ENCODE measurements around the gene CDC27. TPM values are rescaled to one million over a fixed set of nuclear protein-coding genes. Genes with fewer than 3 reads are reported as not detected.

Gene CDC27
- total and polyA plus RNA-seq, 2 donors (not counting 3 experiments of a cell fraction or from before 2014, with no cell fraction given): 76.1 to 172 TPM

- Histone ChIP-seq H3K36me3 (ENCODE audit: control insufficient read depth in 2 of 2, extremely low read depth in 1 of 2, insufficient read depth in 2 of 2, low read length in 2 of 2) (no peaks in the 10 kb centered on the region), H4K20me1 (replicated peaks; ENCODE audit: control insufficient read depth, extremely low read depth, insufficient read depth, low read length) (no peaks in the 10 kb centered on the region), H3K27ac (ENCODE audit: insufficient read depth, low read depth, low read length) (no peak overlapping the region), H3K79me2 (ENCODE audit: control insufficient read depth, insufficient read depth, low read length) (peaks cover 9% of the 10 kb centered on the region), H3K9me1 (replicated peaks; ENCODE audit: control insufficient read depth, extremely low read depth, insufficient read depth, low read length) (no peaks in the 10 kb centered on the region), H3K27me3 (ENCODE audit: control insufficient read depth in 2 of 2, insufficient read depth in 2 of 2, low read length in 2 of 2) (no peaks in the 10 kb centered on the region), H3K4me2 (ENCODE audit: insufficient read depth, low read length) (no peak overlapping the region), H3K9ac (replicated peaks; ENCODE audit: extremely low read depth, insufficient read depth, low read length) (no peak overlapping the region), H3K9me3 (replicated peaks; ENCODE audit: control insufficient read depth, insufficient read depth, low read length) (no peaks in the 10 kb centered on the region), H3K4me1 (ENCODE audit: control insufficient read depth, extremely low read depth, insufficient read depth, low read length) (peaks cover 5% of the 10 kb centered on the region), H2AFZ (ENCODE audit: low read depth, low read length) (no peak overlapping the region), H3K4me3 (replicated peaks in 1 of 3; ENCODE audit: insufficient read depth in 1 of 3, low read depth in 1 of 3, low read length in 3 of 3) (no peak overlapping the region)
- dilution Hi-C loops (cut with MboI; ENCODE audit: extremely low pct_ligation_motif_present, low sequenced_read_pairs) (no loop called here), intact Hi-C loops (cut with micrococcal nuclease) (no loop called here)
- ChIA-PET CTCF (no interaction called here), POLR2A (no interaction called here)
- BruUV-seq (replicated peaks): no TSS peak
- no peak for DNase-seq (ENCODE audit: low read depth, low spot score)
- no peak for FAIRE-seq
- TF ChIP-seq, protein P1, sequence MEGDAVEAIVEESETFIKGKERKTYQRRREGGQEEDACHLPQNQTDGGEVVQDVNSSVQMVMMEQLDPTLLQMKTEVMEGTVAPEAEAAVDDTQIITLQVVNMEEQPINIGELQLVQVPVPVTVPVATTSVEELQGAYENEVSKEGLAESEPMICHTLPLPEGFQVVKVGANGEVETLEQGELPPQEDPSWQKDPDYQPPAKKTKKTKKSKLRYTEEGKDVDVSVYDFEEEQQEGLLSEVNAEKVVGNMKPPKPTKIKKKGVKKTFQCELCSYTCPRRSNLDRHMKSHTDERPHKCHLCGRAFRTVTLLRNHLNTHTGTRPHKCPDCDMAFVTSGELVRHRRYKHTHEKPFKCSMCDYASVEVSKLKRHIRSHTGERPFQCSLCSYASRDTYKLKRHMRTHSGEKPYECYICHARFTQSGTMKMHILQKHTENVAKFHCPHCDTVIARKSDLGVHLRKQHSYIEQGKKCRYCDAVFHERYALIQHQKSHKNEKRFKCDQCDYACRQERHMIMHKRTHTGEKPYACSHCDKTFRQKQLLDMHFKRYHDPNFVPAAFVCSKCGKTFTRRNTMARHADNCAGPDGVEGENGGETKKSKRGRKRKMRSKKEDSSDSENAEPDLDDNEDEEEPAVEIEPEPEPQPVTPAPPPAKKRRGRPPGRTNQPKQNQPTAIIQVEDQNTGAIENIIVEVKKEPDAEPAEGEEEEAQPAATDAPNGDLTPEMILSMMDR (IDR thresholded peaks at IDR 0.05; ENCODE audit: extremely low read depth in 1 of 2, insufficient read depth in 1 of 2, low read depth in 1 of 2, low read length in 2 of 2): no peak
- TF ChIP-seq GATA2 (IDR thresholded peaks at IDR 0.05; ENCODE audit: insufficient read depth, insufficient read length, low read depth, low read length) (no peak), MAX (IDR thresholded peaks at IDR 0.05; ENCODE audit: insufficient read depth, insufficient read length) (no peak), POLR2A (IDR thresholded peaks at IDR 0.05; ENCODE audit: low read depth, low read length) (no peak), MYC (IDR thresholded peaks at IDR 0.05; ENCODE audit: low read depth, low read length) (no peak), EZH2 (IDR thresholded peaks at IDR 0.05; ENCODE audit: borderline replicate concordance, low read depth, low read length, severe bottlenecking) (no peak), POLR2AphosphoS5 (IDR thresholded peaks at IDR 0.05; ENCODE audit: insufficient read depth, low read depth, low read length) (no peak), JUN (IDR thresholded peaks at IDR 0.05; ENCODE audit: borderline replicate concordance, insufficient read depth, insufficient read length, low read depth) (no peak), FOS (IDR thresholded peaks at IDR 0.05; ENCODE audit: borderline replicate concordance, insufficient read depth, low read length) (no peak)
Measured at GRCh38 chr17:47102914-47103313, 86.2 kb downstream of the CDC27 start.
